ENCODE data around the gene SLC9A2. TPM values are rescaled to one million over a fixed set of nuclear protein-coding genes. Genes with fewer than 3 reads are reported as not detected.
A peak's percentile ranks its signal among the peaks of the same experiment; 100 is the strongest.

Gene SLC9A2
- total and polyA plus RNA-seq, 2 of the 13 experiments (the other 11 are each of a cell fraction or from before 2014, with no cell fraction given), result 0.02 TPM; not detected in 1

- TF ChIP-seq MAFF (IDR thresholded peaks at IDR 0.05; ENCODE audit: low read depth, low read length) (no peak), ELF4 (CRISPR knock-in tag; IDR thresholded peaks at IDR 0.05; ENCODE audit: borderline replicate concordance) (no peak), MXD3 (CRISPR knock-in tag; IDR thresholded peaks at IDR 0.05) (peak; percentile 47; the same call in 1 of the 2 replicates), TEAD2 (CRISPR knock-in tag; IDR thresholded peaks at IDR 0.05) (no peak), GATA4 (IDR thresholded peaks at IDR 0.05; ENCODE audit: borderline replicate concordance, low read depth) (no peak), ZBTB38 (CRISPR knock-in tag; IDR thresholded peaks at IDR 0.05) (no peak), RFX5 (IDR thresholded peaks at IDR 0.05; ENCODE audit: low read depth, low read length) (no peak), NCOA2 (CRISPR knock-in tag; IDR thresholded peaks at IDR 0.05) (peak; percentile 30; the same call in 1 of the 2 replicates), PCBP2 (optimal IDR thresholded peaks at IDR 0.05; ENCODE audit: low read depth, low read length, poor library complexity, severe bottlenecking) (no peak), ZNF234 (CRISPR knock-in tag; conservative IDR thresholded peaks at IDR 0.05) (no peak), REL (CRISPR knock-in tag; conservative IDR thresholded peaks at IDR 0.05) (no peak), ZNF260 (CRISPR knock-in tag; IDR thresholded peaks at IDR 0.05; ENCODE audit: borderline replicate concordance, low read depth) (no peak), CAMTA2 (CRISPR knock-in tag; IDR thresholded peaks at IDR 0.05; ENCODE audit: borderline replicate concordance) (no peak), SP5 (CRISPR knock-in tag; IDR thresholded peaks at IDR 0.05; ENCODE audit: borderline replicate concordance, low read depth) (no peak), RBFOX2 (IDR thresholded peaks at IDR 0.05; ENCODE audit: low read depth, low read length) (no peak), ZFY (CRISPR knock-in tag; IDR thresholded peaks at IDR 0.05) (no peak; the same call in 1 of the 2 replicates), ETS1 (CRISPR knock-in tag; IDR thresholded peaks at IDR 0.05) (no peak), SRF (IDR thresholded peaks at IDR 0.05; ENCODE audit: low read depth, low read length) (no peak), ZNF20 (CRISPR knock-in tag; IDR thresholded peaks at IDR 0.05) (no peak), ZNF704 (CRISPR knock-in tag; IDR thresholded peaks at IDR 0.05; ENCODE audit: borderline replicate concordance) (no peak)
- TF ChIP-seq, protein P1, sequence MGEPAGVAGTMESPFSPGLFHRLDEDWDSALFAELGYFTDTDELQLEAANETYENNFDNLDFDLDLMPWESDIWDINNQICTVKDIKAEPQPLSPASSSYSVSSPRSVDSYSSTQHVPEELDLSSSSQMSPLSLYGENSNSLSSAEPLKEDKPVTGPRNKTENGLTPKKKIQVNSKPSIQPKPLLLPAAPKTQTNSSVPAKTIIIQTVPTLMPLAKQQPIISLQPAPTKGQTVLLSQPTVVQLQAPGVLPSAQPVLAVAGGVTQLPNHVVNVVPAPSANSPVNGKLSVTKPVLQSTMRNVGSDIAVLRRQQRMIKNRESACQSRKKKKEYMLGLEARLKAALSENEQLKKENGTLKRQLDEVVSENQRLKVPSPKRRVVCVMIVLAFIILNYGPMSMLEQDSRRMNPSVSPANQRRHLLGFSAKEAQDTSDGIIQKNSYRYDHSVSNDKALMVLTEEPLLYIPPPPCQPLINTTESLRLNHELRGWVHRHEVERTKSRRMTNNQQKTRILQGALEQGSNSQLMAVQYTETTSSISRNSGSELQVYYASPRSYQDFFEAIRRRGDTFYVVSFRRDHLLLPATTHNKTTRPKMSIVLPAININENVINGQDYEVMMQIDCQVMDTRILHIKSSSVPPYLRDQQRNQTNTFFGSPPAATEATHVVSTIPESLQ (CRISPR knock-in tag; conservative IDR thresholded peaks at IDR 0.05), result no peak
Measured at GRCh38 chr2:102735416-102736109, 116.2 kb downstream of the SLC9A2 start (continued).

Measured in HepG2 (cell line).